Measurements from ENCODE around the gene TMC1. TPM values are rescaled to one million over a fixed set of nuclear protein-coding genes. Genes with fewer than 3 reads are reported as not detected.

TMC1 gene
- total and polyA plus RNA-seq, 7 donors = 0.05 to 2.6 (median 0.21) TPM; not detected in 3

- 63 to 69% (median 66%) methylated on average over 2 of the region's 2 CpGs for WGBS, 3 donors
- H3K4me3 ChIP-seq = no peak overlapping the region
- H3K27me3 ChIP-seq (ENCODE audit: insufficient read depth in 3 of 3, low read length in 2 of 3) = no peaks in the 10 kb centered on the region
- intact Hi-C loops (cut with DNase I) = no loop called here
- TF ChIP-seq CTCF (IDR thresholded peaks at IDR 0.05) = no peak
- H3K9me3 ChIP-seq = no peaks in the 10 kb centered on the region
- ATAC-seq (no peak), DNase-seq (no peak)
- no peaks in the 10 kb centered on the region for H3K36me3 ChIP-seq (ENCODE audit: insufficient read depth in 1 of 2, low read depth in 1 of 2)
- H3K27ac ChIP-seq = no peak overlapping the region
- H3K4me1 ChIP-seq = no peaks in the 10 kb centered on the region
These were observed 164.5 kb downstream of the TMC1 start for GRCh38 chr9:72685911-72686310.

DNA sequence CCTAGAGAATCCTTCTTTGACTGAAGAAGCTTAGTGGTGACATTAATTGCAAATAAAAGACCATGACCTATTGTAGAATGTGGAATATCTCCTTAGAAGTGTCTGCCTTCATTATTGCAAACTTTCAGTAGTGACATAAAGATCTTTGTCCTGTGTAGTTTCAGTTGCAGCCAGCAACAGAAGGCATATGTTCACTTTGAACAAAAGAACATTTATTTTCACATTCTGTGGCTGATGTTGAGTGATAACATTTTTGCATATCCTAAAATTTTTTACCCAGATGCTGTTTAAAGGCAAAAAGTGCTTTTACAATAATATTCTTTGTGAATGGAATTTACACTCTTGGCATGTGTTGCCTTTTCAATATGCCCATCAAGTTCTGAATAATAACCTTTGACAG lies 165.9 kb downstream of the TMC1 start:
- Histone ChIP-seq H3K27ac (no peak overlapping the region), H3K4me3 (no peak overlapping the region), H3K4me1 (no peaks in the 10 kb centered on the region), H3K9me3 (no peaks in the 10 kb centered on the region), H3K36me3 (ENCODE audit: insufficient read depth in 1 of 2, low read depth in 1 of 2) (no peaks in the 10 kb centered on the region), H3K27me3 (ENCODE audit: insufficient read depth in 3 of 3, low read length in 2 of 3) (no peaks in the 10 kb centered on the region)
- intact Hi-C loops (cut with DNase I) = no loop called here
- TF ChIP-seq CTCF (IDR thresholded peaks at IDR 0.05) = no peak
- no peak for ATAC-seq
- DNase-seq = no peak

- H3K36me3 ChIP-seq (ENCODE audit: insufficient read depth in 1 of 2, low read depth in 1 of 2) = no peaks in the 10 kb centered on the region
- no peaks in the 10 kb centered on the region for H3K4me1 ChIP-seq
- intact Hi-C loops (cut with DNase I) = no loop called here
- H3K27me3 ChIP-seq (ENCODE audit: insufficient read depth in 3 of 3, low read length in 2 of 3) = no peaks in the 10 kb centered on the region
- ATAC-seq = no peak
- TF ChIP-seq CTCF (IDR thresholded peaks at IDR 0.05) = no peak
- H3K27ac ChIP-seq = no peak overlapping the region
- H3K4me3 ChIP-seq = no peak overlapping the region
- no peaks in the 10 kb centered on the region for H3K9me3 ChIP-seq
- DNase-seq = no peak
These were observed 170.3 kb downstream of the TMC1 start for GRCh38 chr9:72691671-72692070.

GRCh38 chr9:72695365-72695764 lies 174.0 kb downstream of the TMC1 start:
- H3K4me3 ChIP-seq = no peak overlapping the region
- intact Hi-C loops (cut with DNase I) = no loop called here
- H3K27ac ChIP-seq = no peak overlapping the region
- H3K27me3 ChIP-seq (ENCODE audit: insufficient read depth in 3 of 3, low read length in 2 of 3) = no peaks in the 10 kb centered on the region
- no peaks in the 10 kb centered on the region for H3K36me3 ChIP-seq (ENCODE audit: insufficient read depth in 1 of 2, low read depth in 1 of 2)
- 88 to 93% (median 91%) methylated on average over 3 of the region's 3 CpGs for WGBS, 3 donors
- no peak for DNase-seq
- no peaks in the 10 kb centered on the region for H3K4me1 ChIP-seq
- H3K9me3 ChIP-seq = no peaks in the 10 kb centered on the region
- TF ChIP-seq CTCF (IDR thresholded peaks at IDR 0.05) = no peak
- no peak for ATAC-seq

- Histone ChIP-seq H3K27ac (no peak overlapping the region), H3K4me3 (no peak overlapping the region), H3K4me1 (no peaks in the 10 kb centered on the region), H3K9me3 (no peaks in the 10 kb centered on the region), H3K36me3 (ENCODE audit: insufficient read depth in 1 of 2, low read depth in 1 of 2) (no peaks in the 10 kb centered on the region), H3K27me3 (ENCODE audit: insufficient read depth in 3 of 3, low read length in 2 of 3) (no peaks in the 10 kb centered on the region)
- intact Hi-C loops (cut with DNase I) = no loop called here
- DNase-seq (no peak), ATAC-seq (no peak)
- TF ChIP-seq CTCF (IDR thresholded peaks at IDR 0.05) = no peak
These were observed 175.1 kb downstream of the TMC1 start for GRCh38 chr9:72696511-72696910.
